Measurements from ENCODE around the gene ZNF223.
A peak's percentile ranks its signal among the peaks of the same experiment; 100 is the strongest.

ZNF223 gene

DNA sequence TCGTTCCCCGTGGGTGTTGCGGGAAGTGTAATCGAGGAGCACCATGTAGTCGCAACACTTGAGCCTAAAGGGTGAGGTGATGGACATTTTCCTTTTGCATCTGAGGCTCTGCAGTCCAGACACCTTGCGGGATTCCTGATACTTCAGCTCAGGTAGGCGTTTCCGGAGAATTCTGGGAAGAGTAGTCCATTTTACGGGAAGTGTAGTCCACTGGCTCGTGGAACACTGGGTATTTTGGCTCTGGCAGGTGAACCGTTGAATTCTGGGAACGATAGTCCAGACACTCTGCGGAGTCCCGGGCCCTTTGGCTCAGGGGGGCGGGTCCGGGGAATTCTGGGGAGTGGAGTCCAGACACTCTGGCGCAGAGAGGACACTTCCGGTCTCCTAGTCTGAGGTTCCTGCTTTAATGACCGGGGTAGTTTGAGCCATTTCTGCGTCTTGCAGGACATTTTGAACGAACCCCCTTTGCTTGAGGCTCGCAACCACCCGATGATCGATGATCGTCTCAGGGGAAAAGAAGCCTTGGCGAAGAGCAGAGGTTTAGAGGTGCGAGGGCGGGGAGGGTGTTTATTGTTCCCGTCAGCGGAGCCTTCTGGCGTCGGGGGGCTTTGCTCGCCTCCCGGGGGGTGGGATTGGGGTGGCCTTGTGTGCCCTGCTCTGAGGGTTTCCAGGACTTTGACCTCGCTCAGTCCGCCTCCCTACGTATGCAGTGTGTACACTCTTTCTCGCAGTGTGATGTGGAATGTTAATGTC lies at the start of gene ZNF223:
ZNF223 (plus strand) TSS at position 387 of the 753 bp plus-strand sequence. CDS start 3,141 bp downstream, outside the sequence.
- peak; percentile 78 for DNase-seq (ENCODE audit: low spot score)

DNA sequence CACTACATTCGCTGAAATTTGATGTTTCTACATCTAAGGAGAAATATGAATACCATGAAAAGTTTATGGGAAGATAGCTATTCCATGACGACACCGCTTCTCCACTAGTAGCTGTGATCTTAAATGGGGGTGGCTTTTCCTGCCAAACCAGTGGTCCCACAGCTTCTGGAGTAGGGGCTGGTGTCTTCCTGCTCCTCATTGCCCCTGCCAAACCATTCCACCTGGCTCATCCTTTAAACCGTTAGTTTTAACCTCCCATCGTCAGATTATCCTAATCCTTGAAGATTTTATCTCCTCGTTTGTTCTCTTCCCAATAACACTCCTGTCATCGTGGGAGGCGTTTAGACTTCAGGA lies 49.6 kb upstream of the ZNF223 start:
- DNase-seq (ENCODE audit: low spot score): no peak

DNA sequence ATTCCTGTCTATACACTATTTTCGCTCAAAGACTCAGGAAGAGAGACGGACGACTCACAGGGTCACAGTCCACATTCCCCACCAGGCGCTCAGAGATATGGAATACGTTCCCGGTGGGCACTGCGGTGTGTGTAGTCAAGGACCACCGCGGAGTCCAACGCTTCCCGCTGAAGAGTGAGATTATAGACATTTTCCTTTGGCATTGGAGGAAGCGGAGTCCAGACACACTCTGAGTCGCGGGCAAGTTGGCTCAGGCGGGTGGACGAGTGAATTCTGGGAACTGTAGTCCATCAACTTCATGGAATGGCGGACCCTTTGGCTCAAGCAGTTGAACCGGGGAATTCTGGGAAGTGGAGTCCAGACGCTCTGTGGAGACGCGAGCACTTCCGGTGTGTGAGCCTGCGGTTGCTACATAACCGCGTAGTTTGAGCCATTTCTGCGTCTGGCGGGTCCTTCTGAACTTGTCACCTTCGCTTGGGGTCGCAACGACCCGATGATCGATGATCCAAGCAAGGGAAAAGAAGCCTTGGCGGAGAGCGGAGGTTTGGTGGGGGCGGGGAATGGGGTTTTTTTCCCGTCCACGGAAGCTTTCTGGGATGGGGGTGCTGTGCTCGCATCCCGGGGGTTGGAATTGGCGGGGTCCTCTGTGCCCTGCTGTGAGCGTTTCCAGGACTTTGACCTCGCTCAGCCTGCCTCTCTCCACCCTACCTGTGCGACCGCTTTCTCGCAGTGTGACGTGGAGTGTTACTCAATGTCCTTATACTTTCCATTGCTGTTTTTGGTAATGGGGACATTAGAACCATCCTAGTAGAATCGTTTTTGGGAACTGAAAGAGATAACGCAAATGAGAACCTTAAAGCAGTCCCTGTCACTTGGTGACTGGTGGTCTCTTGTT lies 49.0 kb upstream of the ZNF223 start, which contains the start of gene ZNF230:
ZNF230 (plus strand) TSS at position 392 of the 895 bp plus-strand sequence. CDS start 4,122 bp downstream, outside the sequence.
- DNase-seq (ENCODE audit: low spot score): peak; percentile 90

DNA sequence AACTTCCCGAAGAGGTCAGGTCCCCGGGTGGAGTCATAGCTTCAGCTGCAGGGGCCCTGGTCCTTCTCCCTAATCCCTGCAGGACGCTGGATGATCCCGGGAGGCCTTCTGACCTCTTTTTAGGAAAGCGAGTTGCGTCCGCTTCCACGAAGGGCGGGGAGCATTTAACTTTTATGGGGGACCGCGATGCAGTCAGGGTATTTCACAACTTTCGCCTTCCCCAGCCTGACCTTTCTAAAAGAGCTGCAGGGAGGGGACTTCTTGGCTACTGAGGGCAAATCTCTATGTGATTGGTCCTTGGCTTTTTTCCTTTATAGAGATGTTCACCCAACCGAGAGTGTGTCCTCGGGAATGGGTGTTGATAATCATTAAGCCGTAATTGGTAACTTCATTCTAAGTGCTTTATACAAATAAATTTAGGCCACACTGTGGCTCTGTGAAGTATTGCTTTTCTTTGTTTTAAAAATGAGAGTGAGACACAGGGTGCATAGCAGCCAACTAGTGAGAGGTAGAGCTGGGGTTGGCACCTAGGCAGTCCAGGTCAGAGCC lies 48.3 kb upstream of the ZNF223 start:
- DNase-seq (ENCODE audit: low spot score): no peak

DNA sequence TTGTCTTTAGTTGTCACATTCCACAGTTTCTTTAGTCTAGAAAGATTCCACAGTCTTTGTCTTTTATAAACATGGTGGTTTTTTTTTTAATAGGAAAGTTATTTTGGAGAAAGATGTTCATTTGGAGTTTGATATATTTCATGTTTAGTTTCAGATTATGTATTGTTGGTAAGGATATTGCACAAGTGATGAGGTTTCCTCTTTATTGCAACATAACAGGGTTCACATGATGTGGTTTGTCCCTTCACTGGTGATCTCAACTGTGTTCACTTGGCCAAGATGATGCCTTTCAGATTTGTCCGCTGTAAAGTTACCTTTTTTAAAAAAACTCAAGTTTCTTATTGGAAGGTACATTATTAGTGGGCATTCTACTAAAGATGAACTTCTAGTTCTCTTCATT lies 45.9 kb upstream of the ZNF223 start:
- DNase-seq (ENCODE audit: low spot score): no peak

DNA sequence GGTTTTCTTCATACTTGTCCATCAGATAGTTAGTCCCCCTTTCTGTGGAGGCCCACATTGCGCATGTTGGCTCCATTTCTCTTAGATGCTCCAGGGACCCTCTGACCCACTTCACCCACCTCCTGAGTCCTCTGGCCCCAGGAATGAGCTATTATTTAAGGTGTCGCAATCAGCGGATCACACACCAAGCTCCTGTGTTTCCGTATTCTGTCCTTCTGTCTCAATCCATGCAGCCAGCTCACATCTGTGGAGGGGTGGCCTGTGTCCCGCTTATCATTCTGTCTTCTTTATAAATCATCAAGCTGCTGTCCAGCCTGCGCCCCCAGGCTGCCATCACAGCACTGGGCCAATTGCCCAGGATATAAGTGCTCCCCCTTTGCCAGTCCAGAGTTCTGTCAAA lies 44.4 kb upstream of the ZNF223 start:
- DNase-seq (ENCODE audit: low spot score): no peak

DNA sequence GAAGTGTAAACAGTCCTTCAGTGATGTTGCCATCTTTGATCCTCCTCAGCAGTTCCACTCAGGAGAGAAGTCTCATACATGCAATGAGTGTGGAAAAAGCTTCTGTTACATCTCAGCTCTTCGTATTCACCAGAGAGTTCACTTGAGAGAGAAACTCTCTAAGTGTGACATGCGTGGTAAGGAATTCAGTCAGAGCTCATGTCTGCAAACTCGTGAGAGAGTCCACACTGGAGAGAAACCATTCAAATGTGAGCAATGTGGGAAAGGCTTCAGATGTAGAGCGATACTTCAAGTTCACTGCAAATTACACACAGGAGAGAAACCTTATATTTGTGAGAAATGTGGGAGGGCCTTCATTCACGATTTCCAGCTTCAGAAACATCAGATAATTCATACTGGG lies 41.4 kb upstream of the ZNF223 start:
- DNase-seq (ENCODE audit: low spot score): no peak

DNA sequence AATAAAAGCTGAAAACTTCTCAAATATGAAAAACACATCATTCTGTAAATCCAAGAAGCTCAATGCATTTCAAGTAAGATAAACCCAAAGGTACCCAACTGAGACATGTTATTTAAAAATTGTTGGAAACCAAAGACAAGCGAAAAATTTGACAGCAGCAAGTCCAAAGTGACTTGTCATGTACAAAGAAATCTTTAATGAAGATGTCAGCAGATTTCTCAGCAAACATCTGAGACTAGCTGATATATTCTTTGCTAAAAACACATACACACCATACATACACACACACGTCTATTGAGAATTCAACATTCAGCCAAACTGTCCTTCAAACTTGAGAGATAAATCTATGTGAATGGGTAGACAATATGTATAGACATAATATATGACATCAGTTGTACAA lies 32.3 kb upstream of the ZNF223 start:
- no peak for DNase-seq (ENCODE audit: low spot score)

DNA sequence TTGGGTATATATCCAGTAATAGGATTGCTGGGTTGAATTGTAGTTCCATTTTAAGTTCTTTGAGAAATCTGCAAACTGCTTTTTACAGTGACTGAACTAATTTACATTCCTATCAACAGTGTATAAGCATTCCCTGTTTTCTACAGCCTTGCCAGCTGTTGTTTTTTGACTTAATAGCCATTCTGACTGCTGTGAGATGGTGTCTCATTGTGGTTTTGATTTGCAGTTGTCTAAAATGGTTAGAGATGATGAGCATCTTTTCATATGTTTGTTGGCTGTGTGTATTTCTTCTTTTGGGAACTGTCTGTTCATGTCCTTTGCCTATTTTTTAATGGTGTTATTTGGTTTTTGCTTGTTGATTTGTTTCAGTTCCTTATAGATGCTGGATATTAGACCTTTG lies 30.6 kb upstream of the ZNF223 start:
- DNase-seq (ENCODE audit: low spot score): no peak

DNA sequence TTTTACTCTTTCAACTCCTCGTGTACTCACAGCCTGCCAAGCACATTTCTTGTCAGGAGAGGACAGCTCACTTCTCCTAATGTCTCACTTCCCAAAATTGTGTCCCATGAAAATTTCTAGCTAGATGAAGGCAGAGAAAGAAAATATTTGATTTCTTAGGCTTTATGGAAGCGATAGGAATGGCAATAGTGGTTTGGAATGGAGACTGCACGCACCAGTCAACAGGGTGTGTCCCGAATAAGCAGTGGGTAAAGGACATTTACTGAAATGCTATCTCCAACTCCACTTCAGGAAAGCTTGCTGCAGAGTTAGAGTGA lies 27.0 kb upstream of the ZNF223 start:
- DNase-seq (ENCODE audit: low spot score): no peak

DNA sequence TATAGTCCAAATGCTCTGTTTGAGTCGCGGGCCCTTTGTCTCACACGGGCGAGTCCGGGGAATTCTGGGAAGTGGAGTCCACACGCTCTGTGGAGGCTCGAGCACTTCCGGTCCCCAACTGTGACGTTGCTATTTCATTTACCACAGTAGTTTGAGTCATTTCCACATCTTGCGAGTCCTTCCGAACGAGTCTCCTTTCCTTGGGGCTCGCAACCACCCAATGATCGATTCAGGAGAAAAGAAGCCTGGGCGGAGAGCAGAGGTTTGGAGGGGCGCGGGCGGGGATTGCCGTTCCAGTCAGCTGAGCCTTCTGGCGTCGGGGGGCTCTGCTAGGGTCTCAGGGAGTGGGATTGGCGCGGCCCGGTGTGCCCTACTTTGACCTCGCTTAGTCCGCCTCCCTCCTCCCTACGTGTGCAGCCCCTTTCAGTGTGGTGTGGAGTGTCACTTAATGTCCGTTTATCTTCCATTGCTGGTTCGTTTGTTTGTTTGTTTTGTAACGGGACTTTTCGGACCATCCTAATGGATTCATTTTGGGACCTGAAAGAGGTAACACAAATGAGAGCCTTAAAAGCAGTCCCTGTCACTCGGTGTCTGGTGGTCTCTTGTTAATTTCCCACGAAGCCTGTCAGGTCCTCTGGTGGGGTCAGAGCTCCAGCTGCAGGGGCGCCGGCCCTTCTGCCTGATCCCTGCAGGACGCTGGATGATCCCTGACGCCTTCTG lies 26.5 kb upstream of the ZNF223 start, which contains the start of gene ZNF222:
ZNF222 (plus strand) TSS at position 163 of the 720 bp plus-strand sequence; CDS start at position 221, 58 bp downstream.
- peak; percentile 80 for DNase-seq (ENCODE audit: low spot score)

DNA sequence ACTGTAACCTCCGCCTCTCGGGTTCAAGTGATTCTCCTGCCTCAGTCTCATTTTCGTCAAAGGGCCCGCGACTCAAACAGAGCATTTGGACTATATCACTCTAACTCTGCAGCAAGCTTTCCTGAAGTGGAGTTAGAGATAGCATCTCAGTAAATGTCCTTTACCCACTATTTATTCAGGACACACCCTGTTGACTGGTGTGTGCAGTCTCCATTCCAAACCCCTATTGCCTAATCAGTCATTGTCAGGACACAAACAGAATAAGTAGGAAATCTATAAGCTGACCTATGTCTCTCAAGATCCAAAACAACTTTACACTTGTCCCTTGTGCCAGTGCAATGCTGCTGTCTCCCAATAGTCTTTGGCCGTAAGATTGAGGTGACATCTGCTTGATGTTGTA lies 25.2 kb upstream of the ZNF223 start:
- no peak for DNase-seq (ENCODE audit: low spot score)

DNA sequence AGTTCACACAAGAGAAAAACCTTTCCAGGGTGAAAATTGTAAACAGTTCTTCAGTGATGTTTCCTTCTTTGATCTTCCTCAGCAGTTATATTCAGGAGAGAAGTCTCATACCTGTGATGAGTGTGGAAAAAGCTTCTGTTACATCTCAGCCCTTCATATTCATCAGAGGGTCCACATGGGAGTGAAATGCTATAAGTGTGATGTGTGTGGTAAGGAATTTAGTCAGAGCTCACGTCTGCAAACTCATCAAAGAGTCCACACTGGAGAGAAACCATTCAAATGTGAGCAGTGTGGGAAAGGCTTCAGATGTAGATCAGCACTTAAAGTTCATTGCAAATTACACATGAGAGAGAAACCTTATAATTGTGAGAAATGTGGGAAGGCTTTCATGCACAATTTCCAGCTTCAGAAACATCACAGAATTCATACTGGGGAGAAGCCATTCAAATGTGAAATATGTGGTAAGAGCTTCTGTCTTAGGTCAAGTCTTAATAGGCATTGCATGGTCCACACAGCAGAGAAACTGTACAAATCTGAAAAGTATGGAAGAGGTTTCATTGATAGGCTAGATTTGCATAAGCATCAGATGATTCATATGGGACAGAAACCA lies 19.7 kb upstream of the ZNF223 start:
- no peak for DNase-seq (ENCODE audit: low spot score)

DNA sequence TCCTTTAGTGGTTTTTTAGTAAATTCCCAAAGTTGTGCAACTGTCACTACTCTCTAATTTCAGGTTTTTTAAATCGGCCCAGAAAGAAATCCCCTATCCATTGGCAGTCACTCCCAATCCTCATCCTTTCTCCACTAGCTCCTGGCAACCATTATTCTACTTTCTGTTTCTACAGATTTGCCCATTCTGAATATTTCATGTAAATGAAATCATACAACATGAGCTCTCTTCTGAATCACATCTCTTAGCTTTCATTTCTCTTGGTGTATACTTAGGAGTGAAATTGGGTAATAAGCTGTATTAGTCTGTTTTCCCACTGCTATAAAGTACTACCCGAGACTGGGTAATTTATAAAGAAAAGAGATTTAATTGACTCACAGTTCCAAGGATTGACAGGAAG lies 9.7 kb upstream of the ZNF223 start:
- no peak for DNase-seq (ENCODE audit: low spot score)

DNA sequence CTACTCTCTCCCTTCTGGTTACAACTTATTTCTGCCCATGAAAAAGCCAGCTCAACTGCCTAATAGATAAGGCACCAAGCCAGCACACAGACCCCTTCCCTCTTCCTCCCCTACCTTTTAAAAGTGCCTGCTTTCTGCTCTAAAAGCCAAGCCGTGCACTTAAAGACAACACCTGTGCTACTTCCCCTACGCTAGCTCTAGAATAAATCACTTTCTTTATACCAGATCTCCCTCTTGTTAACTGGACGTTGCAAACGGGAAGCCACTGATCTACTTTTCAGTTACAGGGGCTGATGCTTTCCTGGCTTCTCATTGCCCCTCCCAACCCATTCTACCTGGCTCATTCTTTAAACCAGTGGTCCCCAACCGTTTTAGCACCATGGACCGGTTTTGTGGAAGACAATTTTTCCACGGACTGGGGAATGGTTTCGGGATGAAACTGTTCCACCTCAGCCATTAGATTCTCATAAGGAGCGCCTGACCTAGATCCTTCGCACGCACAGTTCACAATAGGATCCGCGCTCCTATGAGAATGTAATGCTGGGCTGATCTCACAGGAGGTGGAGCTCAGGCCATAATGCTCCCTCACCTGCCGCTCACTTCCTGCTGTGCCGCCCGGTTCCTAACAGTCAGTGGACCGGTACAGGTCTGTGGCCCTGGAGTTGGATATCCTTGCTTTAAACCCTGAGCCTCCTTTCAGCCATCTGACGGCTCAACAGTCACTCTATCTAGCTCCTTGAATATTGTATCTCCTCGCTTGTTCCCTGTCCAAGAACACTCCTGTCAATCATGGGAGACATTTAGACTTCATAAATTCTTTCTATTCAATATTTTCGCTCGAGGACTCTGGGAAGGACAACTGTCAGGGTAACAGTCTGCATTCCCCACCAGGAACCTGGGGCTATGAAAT lies 841 bp upstream of the ZNF223 start:
- DNase-seq (ENCODE audit: low spot score): no peak

DNA sequence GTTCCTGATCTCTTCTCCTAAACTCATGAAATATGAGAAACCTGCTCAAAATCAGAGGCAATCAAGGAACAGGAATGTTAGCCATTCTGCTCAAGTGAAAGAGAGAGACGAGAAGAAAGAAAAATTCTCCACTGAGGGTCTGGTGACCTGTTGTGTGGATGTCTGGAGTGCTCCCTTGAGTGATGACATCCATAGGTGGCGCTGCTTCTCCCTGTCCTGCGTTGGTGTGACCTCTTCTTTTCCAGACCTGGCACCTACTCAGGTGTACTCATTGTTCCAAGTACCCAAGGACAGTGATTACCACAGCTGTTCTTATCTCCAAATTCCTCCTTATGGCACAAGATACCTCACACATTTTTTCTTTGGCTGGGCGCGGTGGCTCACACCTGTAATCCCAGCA lies 4.0 kb downstream of the ZNF223 start:
- DNase-seq (ENCODE audit: low spot score): no peak

DNA sequence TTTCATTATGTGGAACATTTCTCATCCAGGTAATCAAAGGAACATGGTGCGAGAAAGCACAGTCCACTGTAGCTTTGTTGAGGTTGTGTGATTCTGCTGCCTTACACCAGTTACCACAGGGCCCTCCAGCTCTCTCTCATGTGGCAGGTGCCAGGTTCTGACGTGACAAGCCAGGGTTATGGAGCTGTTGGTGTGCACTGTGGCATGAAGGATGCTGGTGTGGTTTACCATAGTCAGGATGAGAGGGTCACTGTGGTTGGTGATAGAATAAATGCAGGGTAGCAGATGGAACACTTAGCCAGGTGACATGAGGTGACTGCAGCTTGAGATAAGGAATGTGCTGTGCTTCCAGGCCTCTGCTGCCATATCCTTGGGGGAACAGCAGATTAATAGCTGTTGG lies 7.4 kb downstream of the ZNF223 start:
- DNase-seq (ENCODE audit: low spot score): no peak

DNA sequence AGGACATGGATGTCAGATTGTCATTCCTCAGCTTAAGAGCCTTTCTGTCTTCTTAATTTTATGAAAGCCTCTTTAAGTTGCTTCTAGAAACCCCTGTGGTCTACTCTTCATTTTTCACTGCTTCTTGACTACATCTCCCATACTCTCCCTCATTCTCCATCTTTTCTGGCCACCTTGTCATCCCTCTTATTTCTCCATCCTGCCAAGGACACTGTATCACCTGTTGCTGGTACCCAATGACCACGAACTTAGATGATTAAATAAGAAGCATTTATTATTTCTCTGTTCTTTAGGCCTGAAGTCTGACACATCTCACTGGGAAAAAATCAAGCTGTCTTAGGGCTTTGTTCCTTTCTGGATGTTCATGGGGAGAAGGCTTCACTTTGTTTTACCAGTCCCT lies 9.2 kb downstream of the ZNF223 start:
- DNase-seq (ENCODE audit: low spot score): no peak

DNA sequence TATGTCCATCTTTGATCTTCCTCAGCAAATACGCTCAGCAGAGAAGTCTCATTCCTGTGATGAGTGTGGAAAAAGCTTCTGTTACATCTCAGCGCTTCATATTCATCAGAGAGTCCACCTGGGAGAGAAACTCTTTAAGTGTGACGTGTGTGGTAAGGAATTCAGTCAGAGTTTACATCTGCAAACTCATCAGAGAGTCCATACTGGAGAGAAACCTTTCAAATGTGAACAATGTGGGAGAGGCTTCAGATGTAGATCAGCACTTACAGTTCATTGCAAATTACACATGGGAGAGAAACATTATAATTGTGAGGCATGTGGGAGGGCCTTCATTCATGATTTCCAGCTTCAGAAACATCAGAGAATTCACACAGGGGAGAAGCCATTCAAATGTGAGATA lies 14.5 kb downstream of the ZNF223 start:
- DNase-seq (ENCODE audit: low spot score): no peak

DNA sequence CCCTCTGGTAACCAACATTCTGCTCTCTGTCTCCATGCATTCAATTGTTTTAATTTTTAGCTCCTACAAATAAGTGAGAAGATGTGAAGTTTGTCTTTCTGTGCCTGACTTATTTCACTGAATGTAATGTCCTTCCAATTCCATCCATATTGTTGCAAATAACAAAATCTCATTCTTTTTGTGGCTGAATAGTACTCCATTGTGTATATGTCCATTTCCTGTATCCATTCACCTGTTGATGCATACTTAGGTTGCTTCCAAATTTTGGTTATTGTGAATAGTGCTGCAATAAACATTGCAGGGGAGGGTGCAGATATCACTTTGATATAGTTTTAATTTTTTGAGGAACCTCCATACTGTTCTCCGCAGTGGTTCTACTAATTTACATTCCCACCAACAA lies 17.6 kb downstream of the ZNF223 start:
- DNase-seq (ENCODE audit: low spot score): no peak
